Neutrophil (primary cell): ENCODE data around the gene SNX17.

Experiments used
- H3K27ac ChIP-seq: fragments of 200-600 bp; sonication (generic); 2 replicates; pipeline ENCODE4 v1.5.1; 2016; ENCODE audit warnings: mild to moderate bottlenecking, moderate library complexity
- H3K27me3 ChIP-seq: fragments of 200-600 bp; sonication (generic); 2 replicates; pipeline ENCODE4 v1.6.0; 2016; ENCODE audit warnings: mild to moderate bottlenecking
- H3K36me3 ChIP-seq: fragments of 200-600 bp; sonication (generic); 2 replicates; pipeline ENCODE4 v1.5.1; 2017
- H3K4me1 ChIP-seq, 2 experiments: fragments of 200-600 bp in 1 of 2; sonication (generic) in 1 of 2; 1 replicate in 1 of 2; 2 replicates in 1 of 2; pipeline versions ENCODE4 v1.5.1 to v1.6.1; 2013 to 2016; ENCODE audit warnings: low read depth in 1 of 2, low read length in 1 of 2, mild to moderate bottlenecking in 1 of 2, moderate library complexity in 1 of 2; ENCODE audit not compliant: control insufficient read depth in 1 of 2, insufficient read depth in 1 of 2
- H3K4me3 ChIP-seq, 2 experiments: fragments of 200-600 bp in 1 of 2; sonication (generic) in 1 of 2; 1 replicate in 1 of 2; 2 replicates in 1 of 2; pipeline ENCODE4 v1.5.1; 2013 to 2016; ENCODE audit warnings: low read depth in 1 of 2, low read length in 1 of 2, mild to moderate bottlenecking in 1 of 2, moderate library complexity in 1 of 2
- H3K9me3 ChIP-seq: fragments of 200-600 bp; sonication (generic); 2 replicates; pipeline ENCODE4 v1.5.1; 2016
- TF ChIP-seq, protein P1 (sequence below): fragments of 200-600 bp; sonication (generic); IDR thresholded peaks from 2 replicates; pipeline ENCODE4 v1.5.1; 2016; ENCODE audit warnings: antibody characterized with exemption

SNX17 gene

GRCh38 chr2:27370026-27370815, at the start of gene SNX17, which contains the start of gene EIF2B4:
SNX17 (plus strand) TSS chr2:27370616; CDS start chr2:27370744, 128 bp downstream.
EIF2B4 (minus strand) TSS chr2:27370338; CDS start chr2:27370314, 24 bp downstream.
- Histone ChIP-seq H3K4me1 (peaks cover 34 to 36% of the 10 kb centered on the region in 2 experiments), H3K27me3 (no peaks in the 10 kb centered on the region), H3K27ac (peak within 1 kb of the TSS; percentile 90), H3K9me3 (no peaks in the 10 kb centered on the region), H3K36me3 (peaks cover 52% of the 10 kb centered on the region), H3K4me3 (peak within 1 kb of the TSS; percentile 87 to 96)
- TF ChIP-seq, protein P1, sequence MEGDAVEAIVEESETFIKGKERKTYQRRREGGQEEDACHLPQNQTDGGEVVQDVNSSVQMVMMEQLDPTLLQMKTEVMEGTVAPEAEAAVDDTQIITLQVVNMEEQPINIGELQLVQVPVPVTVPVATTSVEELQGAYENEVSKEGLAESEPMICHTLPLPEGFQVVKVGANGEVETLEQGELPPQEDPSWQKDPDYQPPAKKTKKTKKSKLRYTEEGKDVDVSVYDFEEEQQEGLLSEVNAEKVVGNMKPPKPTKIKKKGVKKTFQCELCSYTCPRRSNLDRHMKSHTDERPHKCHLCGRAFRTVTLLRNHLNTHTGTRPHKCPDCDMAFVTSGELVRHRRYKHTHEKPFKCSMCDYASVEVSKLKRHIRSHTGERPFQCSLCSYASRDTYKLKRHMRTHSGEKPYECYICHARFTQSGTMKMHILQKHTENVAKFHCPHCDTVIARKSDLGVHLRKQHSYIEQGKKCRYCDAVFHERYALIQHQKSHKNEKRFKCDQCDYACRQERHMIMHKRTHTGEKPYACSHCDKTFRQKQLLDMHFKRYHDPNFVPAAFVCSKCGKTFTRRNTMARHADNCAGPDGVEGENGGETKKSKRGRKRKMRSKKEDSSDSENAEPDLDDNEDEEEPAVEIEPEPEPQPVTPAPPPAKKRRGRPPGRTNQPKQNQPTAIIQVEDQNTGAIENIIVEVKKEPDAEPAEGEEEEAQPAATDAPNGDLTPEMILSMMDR: peak; percentile 86

GRCh38 chr2:27320958-27321543, 49.4 kb upstream of the SNX17 start:
- Histone ChIP-seq H3K9me3 (no peaks in the 10 kb centered on the region), H3K4me3 (no peak overlapping the region), H3K27ac (no peak overlapping the region), H3K4me1 (peaks cover 16 to 19% of the 10 kb centered on the region in 2 experiments), H3K27me3 (no peaks in the 10 kb centered on the region), H3K36me3 (peaks cover 10% of the 10 kb centered on the region)
- TF ChIP-seq, protein P1: no peak

- Histone ChIP-seq H3K27ac (peak overlapping the region; percentile 89), H3K4me3 (peak overlapping the region; percentile 71 to 89), H3K4me1 (peaks cover 16 to 19% of the 10 kb centered on the region in 2 experiments), H3K9me3 (no peaks in the 10 kb centered on the region), H3K36me3 (peaks cover 14% of the 10 kb centered on the region), H3K27me3 (no peaks in the 10 kb centered on the region)
- TF ChIP-seq, protein P1: no peak
Observed at GRCh38 chr2:27322301-27322765, 48.1 kb upstream of the SNX17 start.

DNA sequence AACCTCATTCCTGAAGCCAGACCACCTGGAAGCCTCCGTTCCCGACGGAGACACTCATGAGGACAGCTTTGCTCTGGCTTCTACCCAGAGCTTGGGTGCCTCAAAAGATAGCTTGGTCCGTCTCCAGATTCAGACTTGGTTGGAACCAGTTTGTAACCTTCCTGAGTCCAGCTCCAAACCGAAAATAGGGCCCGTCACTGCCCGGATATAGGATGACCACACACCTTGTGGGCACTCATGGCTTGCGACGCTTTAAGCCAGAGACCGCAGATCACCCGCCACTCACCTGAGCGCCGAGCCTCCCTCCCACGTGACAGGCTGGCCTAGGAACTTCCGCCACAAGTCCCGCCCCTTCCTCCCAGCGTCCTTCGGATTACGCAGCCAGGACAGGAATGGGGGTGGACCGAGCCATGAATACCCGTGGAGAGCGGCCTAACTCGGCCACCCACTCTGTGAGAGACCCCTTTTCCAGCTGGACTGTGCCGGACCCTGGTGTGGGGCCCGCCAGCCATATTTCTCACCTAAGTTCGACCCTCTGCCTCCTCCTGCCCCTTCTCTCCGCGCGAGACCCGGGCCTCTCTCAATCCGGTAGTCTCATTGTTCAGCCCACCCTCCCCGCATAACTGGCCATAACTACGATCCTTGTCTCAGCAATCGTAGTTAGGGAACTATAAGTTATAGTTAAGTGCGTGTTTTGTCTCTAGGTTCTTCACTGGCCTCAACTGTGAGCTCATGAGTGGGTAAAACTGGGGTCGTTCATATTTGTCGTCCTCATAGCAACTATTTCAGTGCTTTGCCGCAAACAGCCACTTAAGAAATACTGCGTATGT, 47.4 kb upstream of the SNX17 start, which contains the start of gene MPV17:
Gene MPV17, minus strand, starts transcription at position 332 of the 830 bp plus-strand sequence. CDS start 580 bp downstream, outside the sequence.
- Histone ChIP-seq H3K9me3 (no peaks in the 10 kb centered on the region), H3K27me3 (no peaks in the 10 kb centered on the region), H3K27ac (peak within 1 kb of the TSS; percentile 89), H3K4me1 (peaks cover 16 to 19% of the 10 kb centered on the region in 2 experiments), H3K4me3 (peak within 1 kb of the TSS; percentile 71 to 89), H3K36me3 (peaks cover 19% of the 10 kb centered on the region)
- TF ChIP-seq, protein P1: no peak

DNA sequence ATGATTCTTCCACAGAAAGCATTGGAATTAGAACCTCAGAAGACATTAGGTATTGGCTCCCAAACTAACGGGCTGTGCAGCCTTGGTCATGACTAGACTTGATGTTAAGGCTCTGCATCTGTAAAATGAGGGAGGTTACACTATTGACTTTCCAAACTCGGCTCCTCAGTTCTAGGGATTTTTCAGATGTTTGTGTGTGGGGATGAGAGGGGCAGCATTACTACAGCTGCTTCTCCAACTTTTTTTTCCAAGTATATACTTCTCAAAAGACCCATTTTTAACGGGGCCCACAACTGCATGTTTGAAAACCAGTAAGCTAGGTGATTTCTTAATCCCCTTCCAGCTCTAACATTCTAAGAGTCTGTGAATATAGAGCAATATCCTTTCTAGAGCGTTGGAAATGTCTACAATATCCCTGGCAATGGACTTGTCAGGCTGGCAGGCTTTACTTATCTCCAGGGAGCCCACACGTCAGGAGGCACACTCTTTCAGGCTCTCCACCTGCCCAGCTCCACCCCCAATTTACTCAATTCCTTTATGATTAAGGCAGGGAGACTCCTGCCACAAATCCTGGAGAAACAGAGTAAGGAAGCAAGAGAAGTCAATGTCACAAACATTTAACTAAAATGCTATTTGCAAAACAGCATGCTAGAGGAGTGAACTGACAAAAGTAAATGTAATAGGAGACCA, 46.7 kb upstream of the SNX17 start:
- TF ChIP-seq, protein P1: no peak
- H3K4me1 ChIP-seq: peaks cover 16 to 19% of the 10 kb centered on the region in 2 experiments
- H3K9me3 ChIP-seq: no peaks in the 10 kb centered on the region
- peak overlapping the region; percentile 71 to 89 for H3K4me3 ChIP-seq
- H3K27me3 ChIP-seq: no peaks in the 10 kb centered on the region
- peaks cover 27% of the 10 kb centered on the region for H3K36me3 ChIP-seq
- H3K27ac ChIP-seq: peak overlapping the region; percentile 89
